Neural cell (in vitro differentiated cells): Measurements from ENCODE around the gene TSPEAR.
"Not testable (repeated sequence)": the region's sequence is repeated elsewhere in the genome, so short reads cannot be mapped to it uniquely, and the experiment has no call there.

ENCODE experiments used
- CTCF ChIP-seq: fragments of 450-650 bp; IDR thresholded peaks from 2 replicates; pipeline ENCODE4 v1.5.1; 2014; ENCODE audit warnings: antibody characterized with exemption, mild to moderate bottlenecking, moderate library complexity; ENCODE audit not compliant: poor library complexity, severe bottlenecking
- EP300 ChIP-seq: fragments of 450-650 bp; conservative IDR thresholded peaks from 2 replicates; pipeline ENCODE4 v1.6.1; 2014; ENCODE audit warnings: antibody characterized with exemption, mild to moderate bottlenecking, moderate library complexity; ENCODE audit not compliant: poor library complexity, severe bottlenecking

DNA sequence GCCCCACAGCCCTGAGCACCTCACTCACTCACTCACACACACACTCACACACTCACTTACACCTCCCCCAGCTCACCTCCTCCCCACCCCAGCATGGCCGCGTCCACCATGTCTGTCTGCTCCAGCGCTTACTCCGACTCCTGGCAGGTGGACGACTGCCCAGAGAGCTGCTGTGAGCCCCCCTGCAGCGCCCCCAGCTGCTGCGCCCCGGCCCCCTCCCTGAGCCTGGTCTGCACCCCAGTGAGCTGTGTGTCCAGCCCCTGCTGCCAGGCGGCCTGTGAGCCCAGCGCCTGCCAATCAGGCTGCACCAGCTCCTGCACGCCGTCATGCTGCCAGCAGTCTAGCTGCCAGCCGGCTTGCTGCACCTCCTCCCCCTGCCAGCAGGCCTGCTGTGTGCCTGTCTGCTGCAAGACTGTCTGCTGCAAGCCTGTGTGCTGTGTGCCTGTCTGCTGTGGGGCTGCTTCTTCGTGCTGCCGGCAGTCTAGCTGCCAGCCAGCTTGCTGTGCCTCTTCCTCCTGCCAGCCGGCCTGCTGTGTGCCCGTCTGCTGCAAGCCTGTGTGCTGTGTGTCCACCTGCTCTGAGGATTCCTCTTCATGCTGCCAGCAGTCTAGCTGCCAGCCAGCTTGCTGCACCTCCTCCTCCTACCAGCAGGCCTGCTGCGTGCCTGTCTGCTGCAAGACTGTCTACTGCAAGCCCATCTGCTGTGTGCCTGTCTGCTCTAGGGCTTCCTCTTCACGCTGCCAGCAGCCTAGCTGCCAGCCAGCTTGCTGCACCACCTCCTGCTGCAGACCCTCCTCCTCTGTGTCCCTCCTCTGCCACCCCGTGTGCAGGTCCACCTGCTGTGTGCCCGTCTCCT is 64.8 kb downstream of the TSPEAR start, which contains the start of gene KRTAP10-11:
- not testable (repeated sequence) for TF ChIP-seq CTCF, EP300
